ENCODE measurements around the gene KRTAP10-3.

The KRTAP10-3 gene

DNA sequence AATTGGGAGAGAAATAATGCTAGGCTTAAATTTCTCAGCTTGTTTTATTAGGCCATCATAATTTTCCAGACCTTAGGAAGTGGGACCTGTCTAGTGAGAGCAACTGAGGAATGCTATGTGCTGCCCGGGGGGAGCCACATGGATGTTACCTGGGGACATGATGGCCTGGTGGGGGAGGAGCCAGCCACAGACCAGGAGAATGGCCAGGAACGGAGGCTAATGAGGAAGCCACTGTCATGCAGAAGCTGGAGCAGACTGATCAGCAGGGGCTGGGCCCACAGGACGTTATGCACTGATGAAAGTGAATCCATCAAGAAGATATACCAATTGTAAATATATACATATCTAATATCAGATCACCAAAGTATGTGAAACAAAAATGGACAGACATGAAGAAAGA is 14.0 kb downstream of the KRTAP10-3 start:
- DNase-seq: no peak

- no peak for DNase-seq
Measured at GRCh38 chr21:44542716-44543115, 15.9 kb downstream of the KRTAP10-3 start.

DNA sequence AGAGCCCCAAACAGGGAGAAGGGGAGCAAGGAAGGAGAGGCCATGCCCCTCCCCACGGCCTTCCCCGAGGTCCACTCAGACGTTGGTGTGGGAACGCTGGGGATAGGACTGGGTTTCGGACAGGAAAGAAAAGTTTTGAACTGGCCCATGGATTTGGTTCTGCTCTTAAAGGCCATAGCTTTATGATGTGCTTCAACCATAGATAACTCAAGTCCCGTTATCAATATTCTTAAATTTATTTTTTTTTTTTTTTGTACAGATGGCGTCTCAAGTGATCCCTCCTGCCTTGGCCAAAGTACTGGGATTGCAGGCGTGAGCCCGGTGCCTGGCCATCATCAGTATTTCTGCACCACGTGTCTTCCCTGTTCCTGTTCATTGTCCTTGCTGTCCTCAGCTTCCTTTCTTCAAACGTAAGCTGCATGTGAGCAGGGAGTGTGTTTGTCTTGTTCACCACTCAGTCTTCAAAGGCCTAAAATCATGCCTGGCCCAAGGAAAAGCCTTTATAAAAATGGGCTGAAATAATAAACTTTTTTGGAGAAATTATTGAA is 17.8 kb downstream of the KRTAP10-3 start:
- DNase-seq: no peak

- no peak for DNase-seq
Measured at GRCh38 chr21:44539991-44540666, 18.5 kb downstream of the KRTAP10-3 start, which contains the start of gene KRTAP10-1. KRTAP10-1 (minus strand) TSS chr21:44540195; CDS start chr21:44540150, 45 bp downstream.

DNA sequence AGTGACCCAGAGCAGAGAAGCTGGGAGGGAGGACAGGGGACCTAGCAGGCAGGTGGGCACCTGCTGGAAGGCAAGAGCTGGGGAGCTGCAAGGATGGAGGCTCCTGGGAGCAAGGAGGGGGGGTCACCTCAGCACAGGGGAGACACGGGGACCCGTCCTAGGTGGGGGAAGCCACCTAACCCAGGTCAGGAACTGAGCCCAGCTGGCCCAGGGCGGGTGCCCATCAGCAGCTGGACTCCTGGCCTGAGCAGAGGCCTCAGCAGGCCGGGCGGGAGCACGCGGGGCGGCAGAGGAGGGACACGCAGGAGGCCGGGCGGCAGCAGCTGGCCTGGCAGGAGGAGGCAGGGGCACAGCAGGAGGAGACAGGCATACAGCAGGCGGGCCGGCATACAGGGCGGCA is 19.5 kb downstream of the KRTAP10-3 start:
- no peak for DNase-seq

DNA sequence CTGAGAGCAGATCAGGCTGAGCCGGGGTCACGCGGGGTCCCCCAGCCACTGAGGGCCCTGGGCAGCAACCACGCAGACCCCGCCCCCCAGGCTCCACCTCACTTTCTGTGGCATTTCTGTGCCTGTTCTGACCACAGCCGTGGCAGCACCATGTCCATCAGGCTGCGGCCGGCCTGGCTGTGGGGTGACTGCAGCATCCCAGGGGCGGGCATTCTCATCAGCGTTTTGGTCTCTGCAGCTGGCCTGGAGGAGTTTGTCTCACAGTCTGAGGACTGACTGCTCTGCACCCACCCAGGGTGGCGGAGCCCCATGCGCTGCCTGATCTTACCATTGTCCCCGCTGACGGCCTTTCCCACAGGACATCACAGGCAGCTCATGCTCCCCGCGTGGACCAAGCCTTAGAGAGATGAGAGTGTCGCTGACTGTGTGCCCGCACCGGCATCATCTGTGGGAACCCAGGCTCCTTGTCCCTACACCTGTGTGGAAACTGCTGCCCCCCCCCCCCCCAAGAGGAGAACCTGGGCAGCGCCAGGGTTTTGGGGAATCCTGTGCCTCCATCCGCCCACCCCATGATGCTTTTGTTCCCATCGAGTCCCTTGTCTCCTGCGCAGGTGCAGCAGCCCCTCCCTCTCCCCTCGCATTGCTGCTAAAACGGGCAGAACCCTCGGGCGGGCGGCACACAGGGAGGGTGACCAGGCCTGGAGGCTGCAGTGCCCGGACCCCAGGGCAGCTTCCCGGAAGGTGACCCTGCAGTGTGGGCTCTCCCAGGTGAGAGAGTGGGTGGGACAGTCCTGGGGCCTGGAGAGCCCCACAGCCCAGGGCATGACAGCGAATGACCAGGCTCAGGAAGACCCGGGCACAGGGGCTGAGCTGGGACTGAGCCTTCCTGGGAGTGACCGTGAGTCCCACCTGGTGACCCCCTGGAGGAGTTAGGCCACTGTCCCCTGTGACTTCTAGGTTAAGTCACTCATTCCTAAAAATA is 20.4 kb downstream of the KRTAP10-3 start:
- DNase-seq: no peak

DNA sequence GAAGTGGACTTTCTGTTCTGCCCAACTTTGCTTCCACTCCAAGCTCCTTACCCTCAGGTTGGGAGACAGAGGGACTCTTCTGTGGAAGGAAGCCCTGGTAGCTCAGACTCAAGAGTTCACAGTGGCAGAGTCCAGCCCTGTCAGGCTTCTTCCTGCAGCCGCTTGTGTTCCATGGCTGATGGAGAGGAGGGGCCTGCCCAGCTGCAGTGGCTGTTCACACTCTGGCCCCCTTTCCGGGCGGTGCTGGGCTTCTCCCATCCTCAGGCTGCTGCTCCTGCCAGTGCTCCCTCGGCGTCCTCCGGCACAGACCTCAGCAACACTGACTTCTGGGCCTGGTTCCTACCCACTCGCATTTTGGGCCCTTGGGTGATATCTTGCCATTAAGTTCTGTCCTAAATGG is 22.6 kb downstream of the KRTAP10-3 start:
- DNase-seq: no peak

- DNase-seq: no peak
Measured at GRCh38 chr21:44534688-44535087, 23.9 kb downstream of the KRTAP10-3 start.

DNA sequence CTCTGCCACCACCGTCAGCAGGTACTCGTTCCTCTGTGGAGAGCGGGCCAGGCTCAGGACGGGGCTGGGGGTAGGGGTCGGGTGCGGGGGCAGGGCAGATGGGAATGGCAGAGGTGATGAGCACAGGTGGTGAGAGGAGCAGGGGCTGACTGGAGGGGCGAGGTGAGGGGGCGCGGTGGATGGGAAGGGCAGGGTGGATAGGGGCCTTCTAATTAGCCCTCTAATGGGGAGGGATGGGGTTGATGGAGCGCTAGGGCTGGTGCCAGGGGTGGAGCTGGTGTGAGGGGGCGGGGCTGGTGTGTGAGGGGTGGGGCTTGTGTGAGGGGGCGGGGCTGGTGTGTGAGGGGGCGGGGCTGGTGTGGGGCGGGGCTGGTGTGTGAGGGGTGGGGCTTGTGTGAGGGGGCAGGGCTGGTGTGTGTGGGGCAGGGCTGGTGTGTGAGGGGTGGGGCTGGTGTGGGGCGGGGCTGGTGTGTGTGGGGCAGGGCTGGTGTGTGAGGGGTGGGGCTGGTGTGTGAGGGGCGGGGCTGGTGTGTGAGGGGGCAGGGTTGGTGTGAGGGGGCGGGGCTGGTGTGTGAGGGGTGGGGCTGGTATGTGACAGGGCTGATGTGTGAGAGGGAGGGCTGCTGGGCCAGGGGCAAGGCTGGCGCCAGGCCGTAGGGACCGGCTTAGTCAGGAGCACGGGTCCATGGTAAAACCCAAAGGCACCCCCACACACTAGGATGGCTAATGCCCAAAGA is 24.5 kb downstream of the KRTAP10-3 start:
- DNase-seq: no peak

DNA sequence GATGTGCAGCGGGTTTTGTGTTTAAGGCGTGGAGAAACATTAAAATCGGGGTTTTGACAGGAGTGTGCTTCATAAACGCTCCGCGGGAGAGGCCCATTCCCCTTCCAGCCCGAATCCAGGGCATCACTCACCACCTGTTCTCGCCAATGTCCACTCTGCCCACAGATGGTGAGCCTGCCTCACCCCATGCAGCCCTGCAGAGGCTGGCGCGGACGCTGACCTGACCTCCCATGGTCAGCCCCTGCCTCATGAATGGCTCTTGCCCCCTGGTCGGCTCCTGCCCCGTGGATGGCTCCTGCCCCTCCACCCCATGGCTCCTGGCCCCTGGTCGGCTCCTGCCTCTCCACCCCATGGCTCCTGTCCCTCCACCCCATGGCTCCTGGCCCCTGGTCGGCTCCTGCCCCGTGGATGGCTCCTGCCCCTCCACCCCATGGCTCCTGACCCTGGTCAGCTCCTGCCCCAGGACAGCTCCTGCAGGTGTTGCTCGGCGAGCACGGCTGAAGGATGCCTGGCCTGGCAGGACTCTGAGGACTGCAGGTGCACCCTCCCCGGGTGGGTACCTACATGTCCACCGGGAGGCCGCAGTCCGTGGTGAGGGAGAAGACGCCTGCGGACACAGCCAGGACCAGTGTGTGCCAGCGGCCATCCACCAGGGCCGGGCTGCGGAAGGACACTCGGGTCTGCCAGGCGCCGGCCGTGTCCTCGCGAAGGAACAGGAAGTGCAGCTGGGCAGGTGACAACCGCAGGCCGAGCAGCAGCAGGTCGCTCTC is 25.3 kb downstream of the KRTAP10-3 start:
- no peak for DNase-seq

DNA sequence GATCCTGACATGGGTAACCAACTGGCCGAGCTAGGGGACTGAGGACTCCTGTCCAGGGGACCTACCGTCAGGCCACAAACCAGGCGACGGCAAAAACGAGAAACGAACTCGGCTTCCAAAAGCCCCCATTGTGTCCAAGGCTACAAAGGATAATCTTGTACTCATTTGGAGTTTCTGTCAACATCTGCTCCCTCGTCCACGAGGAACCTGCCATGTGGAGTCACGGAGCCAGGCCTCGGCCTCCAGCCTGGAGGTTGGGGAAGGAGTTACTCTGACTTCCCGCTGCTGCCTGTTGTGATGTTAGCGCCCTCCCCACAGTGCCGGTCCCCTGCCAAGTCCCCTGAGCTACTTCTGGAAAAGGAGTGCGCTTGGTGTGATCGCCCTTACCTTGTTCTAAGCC is 25.9 kb downstream of the KRTAP10-3 start:
- no peak for DNase-seq

DNA sequence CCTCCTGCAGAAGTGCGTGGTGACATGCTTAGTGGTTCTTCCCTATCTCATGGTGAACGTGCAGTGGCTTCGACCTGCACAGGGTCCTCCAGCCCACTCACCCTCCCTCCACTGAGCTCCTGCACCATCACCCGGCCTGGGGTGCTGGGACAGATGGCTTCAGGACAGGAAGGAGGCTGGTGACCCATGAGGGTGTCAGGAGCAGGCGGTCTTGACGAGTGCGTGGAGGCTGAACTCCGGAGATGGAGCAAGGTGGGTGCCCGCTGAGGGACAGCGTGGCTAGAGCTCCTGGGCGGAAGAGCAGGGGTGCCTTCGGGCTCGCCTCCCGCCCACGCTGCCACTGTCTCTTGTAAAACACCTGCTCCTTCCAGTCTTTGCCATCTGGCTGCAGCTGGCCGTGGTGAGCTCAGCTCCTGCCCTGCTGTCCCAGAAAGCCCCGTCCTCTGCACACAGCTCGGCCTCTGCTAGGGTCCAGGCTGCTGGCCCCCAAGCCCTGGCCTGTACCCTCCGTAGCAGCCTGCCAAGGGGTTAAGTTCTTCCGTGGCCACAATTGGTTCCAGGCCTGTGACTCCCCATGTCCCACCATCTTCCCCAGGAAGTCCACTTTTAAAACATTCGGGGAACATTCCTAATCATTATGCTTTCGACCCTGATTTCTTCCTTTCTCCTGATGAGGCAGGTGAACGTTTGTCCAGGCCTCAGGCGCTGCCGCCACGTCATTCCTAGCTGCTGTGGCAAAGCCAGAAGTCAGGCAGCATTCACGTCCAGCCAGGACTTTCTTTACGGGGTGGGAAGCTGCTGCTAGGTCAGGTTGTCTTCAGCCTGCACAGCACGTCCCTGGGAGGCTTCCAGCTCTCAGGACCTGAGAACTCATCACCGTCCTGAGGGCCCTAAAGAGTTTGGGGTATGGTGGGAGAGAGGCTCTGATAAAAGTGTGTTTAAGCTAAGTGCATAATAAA is 26.7 kb downstream of the KRTAP10-3 start:
- DNase-seq: no peak

DNA sequence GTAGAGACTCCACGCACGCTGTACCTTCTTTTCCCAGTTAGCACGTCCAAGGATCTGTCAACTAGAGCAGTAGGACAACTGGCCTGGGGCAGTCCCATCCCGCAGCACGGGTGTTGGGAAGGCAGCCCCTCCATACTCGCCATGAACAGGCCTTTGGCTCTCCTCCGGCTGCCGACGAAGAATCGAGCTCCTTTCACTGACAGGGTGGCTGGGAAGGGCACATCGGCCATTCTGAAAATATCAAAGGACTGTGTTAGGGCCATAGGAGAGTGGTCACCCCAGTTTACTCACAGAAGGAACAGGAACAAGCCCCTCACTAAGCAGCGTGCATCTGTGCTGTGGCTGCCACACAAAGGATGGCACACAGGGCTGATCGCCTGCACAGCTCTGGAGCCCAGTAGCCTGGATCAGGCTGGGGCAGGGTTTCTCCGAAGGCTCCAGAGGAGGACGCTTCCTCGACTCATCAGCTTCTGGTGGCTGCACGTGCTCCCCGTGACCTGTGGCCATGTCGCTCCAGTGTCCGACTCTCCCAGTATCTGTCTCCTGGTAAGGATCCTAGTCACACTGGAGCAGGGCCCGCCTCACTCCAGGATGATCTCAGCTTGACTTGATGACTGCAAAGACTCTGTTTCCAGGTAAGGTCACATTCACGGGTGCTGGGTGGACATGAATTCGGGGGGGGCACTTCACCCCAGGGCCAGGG is 27.5 kb downstream of the KRTAP10-3 start:
- DNase-seq: no peak

GRCh38 chr21:44530221-44530902 is 28.2 kb downstream of the KRTAP10-3 start:
- DNase-seq: no peak

GRCh38 chr21:44529503-44530125 is 29.0 kb downstream of the KRTAP10-3 start:
- DNase-seq: no peak

DNA sequence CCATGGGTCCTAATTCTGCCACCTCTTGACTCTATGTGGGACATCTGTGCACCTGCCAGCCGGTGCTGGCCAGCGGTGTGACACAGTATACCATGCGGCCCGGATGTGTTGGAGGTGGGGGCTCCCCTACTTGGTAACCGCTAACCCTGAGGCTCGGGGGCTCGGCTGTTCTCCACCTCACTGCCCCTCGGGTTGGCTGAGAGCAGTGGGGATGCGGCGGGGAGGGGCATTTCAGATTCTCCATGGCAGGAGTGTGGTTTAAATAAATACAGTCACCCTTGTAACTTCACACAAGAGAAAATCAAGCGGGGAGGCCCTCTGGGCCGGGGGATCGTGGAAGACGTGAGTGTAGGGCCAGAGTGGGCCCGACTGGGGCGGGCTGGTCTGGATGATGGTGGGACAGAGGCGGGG is 29.6 kb downstream of the KRTAP10-3 start:
- no peak for DNase-seq

GRCh38 chr21:44528634-44528995 is 30.0 kb downstream of the KRTAP10-3 start:
- DNase-seq: no peak

DNA sequence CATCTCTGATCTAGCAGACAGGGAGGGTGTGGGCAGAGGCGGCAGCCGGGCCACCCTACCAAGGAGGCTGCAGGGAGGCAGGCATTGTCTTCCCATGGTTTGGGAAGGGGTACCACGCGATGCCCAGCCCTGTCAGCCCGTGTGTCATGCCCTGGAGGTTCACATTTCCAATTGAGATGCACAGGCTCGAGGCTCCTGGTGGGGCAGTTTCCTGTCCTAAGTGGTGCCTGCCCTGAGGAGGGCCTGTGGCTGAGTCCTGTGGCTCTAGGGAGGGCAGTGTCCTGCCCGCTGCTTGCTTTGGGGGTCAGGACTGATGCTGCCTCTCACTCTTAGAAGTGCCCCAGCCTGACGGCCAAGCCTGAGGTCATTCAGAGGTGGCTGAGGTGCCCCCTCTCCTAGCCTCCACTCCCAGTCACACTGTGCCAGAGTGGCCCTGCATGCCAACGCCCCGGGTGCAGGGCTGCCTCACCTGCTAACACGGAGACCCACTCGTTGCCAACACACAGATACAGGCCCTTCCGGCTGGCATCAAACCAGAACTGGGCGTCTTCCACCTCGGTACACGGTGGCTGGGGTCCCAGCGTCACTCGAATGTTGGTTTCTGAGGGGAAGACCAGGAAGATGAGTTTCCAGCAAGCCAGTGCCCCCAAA is 30.5 kb downstream of the KRTAP10-3 start:
- DNase-seq: no peak

Measured in activated CD4-positive, CD25-positive, alpha-beta regulatory T cell (primary cell).